GM10248 (cell line): Measurements from ENCODE around the gene VPS13A.
"Not testable (repeated sequence)": the region's sequence is repeated elsewhere in the genome, so short reads cannot be mapped to it uniquely, and the experiment has no call there.

ENCODE experiments used
- CTCF ChIA-PET: fragments of 300-600 bp; sonication (Branson Sonifier 250); formaldehyde crosslinking; extraction: SDS; loops from one replicate; lab custom pipeline; 2021; ENCODE audit warnings: antibody characterized with exemption; lab: Yijun Ruan, JAX
- POLR2A ChIA-PET: fragments of 350-650 bp; sonication (Branson Sonifier 250); formaldehyde crosslinking; extraction: SDS; loops from one replicate; lab custom pipeline; 2020; ENCODE audit warnings: antibody characterized with exemption; lab: Yijun Ruan, JAX
- DNase-seq: peaks from one replicate; pipeline ENCODE4 v3.0.0; 2012; ENCODE audit errors: extremely low spot score
- TF ChIP-seq, protein P1 (sequence below): IDR thresholded peaks from 2 replicates; pipeline ENCODE4 v1.5.1; 2012; ENCODE audit warnings: mild to moderate bottlenecking, low read depth; ENCODE audit errors: extremely low read depth, missing control alignments, control extremely low read depth

VPS13A gene

DNA sequence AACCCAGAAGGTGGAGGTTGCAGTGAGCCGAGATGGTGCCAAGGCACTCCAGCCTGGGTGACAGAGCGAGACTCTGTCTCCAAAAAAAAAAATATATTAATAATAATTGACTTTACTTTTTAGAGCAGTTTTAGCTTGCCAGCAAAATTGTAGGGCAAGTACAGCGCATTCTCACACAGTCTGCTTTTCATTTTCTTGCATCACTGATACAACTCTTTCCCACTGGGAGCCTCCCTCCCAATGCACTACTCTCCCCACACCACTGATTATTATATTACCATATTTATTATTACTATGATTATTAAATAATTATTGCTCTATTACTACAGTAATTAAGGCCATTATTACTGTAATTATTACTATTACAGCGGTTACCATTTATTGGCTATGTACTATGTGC is 257.9 kb downstream of the VPS13A start:
- CTCF ChIA-PET, result interaction anchor here (1.1 to 4.5 kb wide), 5 partner anchors 9 to 316 kb away, joined by 3 to 49 read pairs (median 24); no protein-coding TSS in a partner anchor
- DNase-seq, result no peak
- POLR2A ChIA-PET, result no interaction called here
- TF ChIP-seq, protein P1, sequence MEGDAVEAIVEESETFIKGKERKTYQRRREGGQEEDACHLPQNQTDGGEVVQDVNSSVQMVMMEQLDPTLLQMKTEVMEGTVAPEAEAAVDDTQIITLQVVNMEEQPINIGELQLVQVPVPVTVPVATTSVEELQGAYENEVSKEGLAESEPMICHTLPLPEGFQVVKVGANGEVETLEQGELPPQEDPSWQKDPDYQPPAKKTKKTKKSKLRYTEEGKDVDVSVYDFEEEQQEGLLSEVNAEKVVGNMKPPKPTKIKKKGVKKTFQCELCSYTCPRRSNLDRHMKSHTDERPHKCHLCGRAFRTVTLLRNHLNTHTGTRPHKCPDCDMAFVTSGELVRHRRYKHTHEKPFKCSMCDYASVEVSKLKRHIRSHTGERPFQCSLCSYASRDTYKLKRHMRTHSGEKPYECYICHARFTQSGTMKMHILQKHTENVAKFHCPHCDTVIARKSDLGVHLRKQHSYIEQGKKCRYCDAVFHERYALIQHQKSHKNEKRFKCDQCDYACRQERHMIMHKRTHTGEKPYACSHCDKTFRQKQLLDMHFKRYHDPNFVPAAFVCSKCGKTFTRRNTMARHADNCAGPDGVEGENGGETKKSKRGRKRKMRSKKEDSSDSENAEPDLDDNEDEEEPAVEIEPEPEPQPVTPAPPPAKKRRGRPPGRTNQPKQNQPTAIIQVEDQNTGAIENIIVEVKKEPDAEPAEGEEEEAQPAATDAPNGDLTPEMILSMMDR, result no peak

DNA sequence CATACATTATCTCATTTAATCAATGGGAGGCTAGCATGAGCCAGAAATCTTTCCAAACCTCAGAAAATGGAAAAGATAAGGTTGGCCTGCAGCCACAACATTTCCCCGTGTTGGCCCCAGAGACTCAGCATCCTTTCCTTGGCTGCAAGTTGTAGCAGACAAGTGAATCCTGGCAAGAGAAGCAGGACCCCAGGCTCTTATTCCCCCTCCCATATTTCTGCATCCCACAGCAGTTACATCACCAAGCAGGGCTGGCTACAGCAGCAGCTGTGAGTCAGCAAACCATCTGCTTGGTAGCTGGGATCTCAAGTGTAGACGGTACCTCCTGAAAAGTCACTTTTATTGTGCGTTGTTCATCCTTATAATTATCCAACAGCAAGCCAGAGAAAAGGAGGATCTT is 258.4 kb downstream of the VPS13A start:
- no peak for DNase-seq
- TF ChIP-seq, protein P1, result no peak
- POLR2A ChIA-PET, result no interaction called here
- CTCF ChIA-PET, result interaction anchor here (1.1 to 4.5 kb wide), 4 partner anchors 9 to 316 kb away, joined by 3 to 49 read pairs (median 28); no protein-coding TSS in a partner anchor

DNA sequence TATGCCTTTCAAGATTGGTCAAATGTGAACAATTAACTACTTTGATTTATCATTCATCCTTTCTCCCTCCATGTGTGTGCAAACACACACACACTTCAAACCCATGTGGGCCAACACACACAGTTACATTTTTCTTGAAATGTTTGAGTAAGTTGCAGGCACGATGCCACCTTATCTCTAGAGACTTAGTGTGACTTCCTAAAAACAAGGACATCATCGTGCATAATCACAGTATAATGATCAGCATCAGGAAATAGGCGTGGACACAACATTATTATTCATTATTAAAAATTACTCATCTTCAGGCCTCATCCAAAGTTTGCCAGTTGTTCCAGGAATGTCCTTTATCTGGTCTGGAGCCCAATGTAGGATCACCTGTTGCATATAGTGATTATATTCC is 261.3 kb downstream of the VPS13A start:
- DNase-seq, result no peak
- ChIA-PET POLR2A (no interaction called here), CTCF (interaction anchor here (1.9 to 9.9 kb wide), 2 partner anchors 13 to 18 kb away, joined by 8 to 162 read pairs; no protein-coding TSS in a partner anchor)
- TF ChIP-seq, protein P1, result no peak

DNA sequence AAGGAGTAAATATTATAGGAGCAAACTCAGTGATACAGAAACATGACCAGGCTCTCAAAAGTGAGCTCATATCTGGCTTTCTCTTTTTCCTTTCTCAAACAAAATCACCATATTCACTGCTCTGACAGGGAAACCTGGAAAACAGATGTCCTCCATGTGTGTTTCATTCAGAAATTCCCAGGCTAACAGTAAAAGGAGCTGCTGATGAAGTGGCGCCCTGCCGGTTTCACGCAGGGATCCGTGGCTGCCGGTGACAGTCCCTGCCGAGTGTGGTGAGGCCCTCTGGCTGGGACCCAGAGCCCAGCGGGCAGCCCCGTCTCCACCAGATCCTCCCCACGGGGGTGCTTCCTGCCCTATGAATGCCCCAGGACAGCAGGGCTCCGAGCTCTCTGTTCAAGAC is 262.7 kb downstream of the VPS13A start:
- ChIA-PET CTCF (interaction anchor here (1.9 to 9.9 kb wide), 2 partner anchors 14 to 17 kb away, joined by 8 to 162 read pairs; no protein-coding TSS in a partner anchor), POLR2A (no interaction called here)
- TF ChIP-seq, protein P1, result no peak
- DNase-seq, result no peak

DNA sequence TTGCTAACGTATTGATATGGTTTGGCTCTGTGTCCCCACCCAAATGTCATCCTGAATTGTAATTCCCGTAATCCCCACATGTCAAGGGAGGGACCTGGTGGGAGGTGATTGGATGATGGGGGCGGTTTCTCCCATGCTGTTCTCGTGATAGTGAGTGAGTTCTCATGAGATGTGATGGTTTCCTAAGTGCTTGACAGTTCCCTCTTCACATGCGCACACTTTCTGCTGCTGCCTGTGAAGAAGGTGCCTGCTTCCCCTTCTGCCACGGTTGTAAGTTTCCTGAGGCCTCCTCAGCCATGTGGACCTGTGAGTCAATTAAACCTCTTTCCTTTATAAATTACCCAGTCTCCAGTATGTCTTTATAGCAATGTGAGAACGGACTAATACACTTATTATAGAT is 263.8 kb downstream of the VPS13A start:
- CTCF ChIA-PET, result interaction anchor here (1.8 to 9.9 kb wide), 2 partner anchors 10 to 15 kb away, joined by 4 to 162 read pairs; no protein-coding TSS in a partner anchor
- POLR2A ChIA-PET, DNase-seq: not testable (repeated sequence)

DNA sequence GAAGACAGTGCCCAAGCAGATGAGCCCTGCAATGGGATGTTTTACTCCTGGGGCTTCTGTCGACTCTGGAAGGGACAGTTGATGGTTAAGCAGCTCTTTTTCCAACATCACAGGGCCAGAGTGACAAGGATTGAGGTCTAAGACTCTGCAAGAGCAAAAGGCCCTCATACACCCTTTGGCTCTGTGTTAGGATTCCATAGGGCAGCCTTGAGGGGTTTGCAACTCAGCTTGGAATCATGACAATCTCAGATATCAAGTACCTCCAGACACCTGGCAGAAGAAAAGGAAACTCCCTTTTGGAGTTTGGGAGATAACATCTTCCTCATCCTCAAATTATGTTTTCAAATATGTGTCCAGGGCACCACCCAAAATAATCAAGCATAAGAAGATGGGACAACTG is 265.1 kb downstream of the VPS13A start:
- POLR2A ChIA-PET, result no interaction called here
- TF ChIP-seq, protein P1, result no peak
- no peak for DNase-seq
- CTCF ChIA-PET, result interaction anchor here (0.9 to 9.9 kb wide), 6 partner anchors 8 to 309 kb away, joined by 3 to 162 read pairs (median 4); no protein-coding TSS in a partner anchor

DNA sequence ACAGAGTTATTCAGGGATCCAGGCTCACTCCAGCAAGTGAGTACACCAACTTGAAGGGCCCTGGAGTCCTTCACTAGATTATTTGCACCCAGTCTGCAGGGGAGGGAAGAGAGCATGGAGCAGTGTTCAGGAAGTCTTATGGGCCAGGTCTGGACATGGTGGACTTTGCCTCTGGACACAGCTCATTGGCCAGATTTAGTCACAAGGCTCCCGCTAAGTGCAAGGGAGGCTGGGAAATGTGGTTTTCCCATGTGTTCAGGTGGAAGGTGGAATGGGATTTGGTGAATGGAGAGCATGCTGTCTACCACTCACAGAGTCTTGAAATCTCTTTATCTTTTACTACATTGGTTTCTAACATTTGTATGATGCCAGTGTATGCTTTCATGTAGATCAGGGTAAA is 270.3 kb downstream of the VPS13A start:
- ChIA-PET CTCF (interaction anchor here (0.7 to 9.9 kb wide), 2 partner anchors 9 to 14 kb away, joined by 3 to 162 read pairs; no protein-coding TSS in a partner anchor), POLR2A (no interaction called here)
- TF ChIP-seq, protein P1, result no peak
- DNase-seq, result no peak
